Measurements from ENCODE around the gene LSG1. TPM values are rescaled to one million over a fixed set of nuclear protein-coding genes. Genes with fewer than 3 reads are reported as not detected.

Gene LSG1
- total and polyA plus RNA-seq, 2 of the 13 experiments (the other 11 are each of a cell fraction or from before 2014, with no cell fraction given) = 21.4 to 32.1 TPM

DNA sequence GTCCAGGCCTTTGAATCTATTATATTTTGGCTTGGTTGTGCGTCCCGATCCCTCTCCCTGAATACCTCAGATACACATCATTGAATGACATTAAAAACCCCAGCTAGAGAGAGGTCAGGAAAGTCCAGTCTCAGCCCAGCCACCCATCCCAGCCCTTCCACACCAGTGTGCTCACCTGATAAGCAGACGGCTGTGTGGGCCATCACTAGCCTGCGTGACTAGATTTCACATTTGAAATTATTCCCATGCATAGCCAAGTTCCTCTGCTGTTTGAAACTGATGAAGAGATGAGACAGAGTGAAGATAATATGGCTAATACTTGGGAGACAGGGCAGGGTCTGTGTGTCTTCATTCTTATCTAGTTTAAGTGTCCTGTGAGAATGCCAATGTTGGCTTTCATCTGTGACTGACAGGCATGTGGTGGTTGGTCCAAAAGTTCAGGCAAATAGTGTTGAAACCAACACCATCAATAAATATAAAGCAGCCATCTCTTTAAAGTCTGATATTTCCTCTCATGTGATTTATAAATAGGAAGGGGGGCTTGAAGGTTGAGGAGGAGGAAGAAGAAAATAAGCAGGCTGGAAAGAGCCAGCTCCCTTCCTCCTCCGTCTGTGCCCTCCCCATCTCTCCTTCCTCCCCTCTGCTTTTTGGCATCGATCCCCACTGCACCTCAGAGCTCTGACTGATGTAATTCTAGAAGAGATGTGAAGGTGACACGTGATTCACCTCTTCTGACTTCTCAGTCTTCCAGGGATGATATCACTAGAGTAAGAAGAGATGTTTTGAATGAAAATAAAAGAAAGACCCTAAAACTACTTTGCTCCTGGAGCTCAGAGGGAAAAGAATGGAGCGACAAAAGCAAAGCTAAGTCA, 18.7 kb upstream of the LSG1 start (continued):
- TF ChIP-seq ZNF441 (CRISPR knock-in tag; IDR thresholded peaks at IDR 0.05; ENCODE audit: borderline replicate concordance) (no peak), RFX1 (IDR thresholded peaks at IDR 0.05) (no peak), ATF4 (CRISPR knock-in tag; IDR thresholded peaks at IDR 0.05) (peak in 1 of 2 experiments; percentile 74; a peak in 2 of 4 replicates), FOXK1 (CRISPR knock-in tag; IDR thresholded peaks at IDR 0.05; ENCODE audit: borderline replicate concordance, low read depth) (no peak), MTF1 (CRISPR knock-in tag; IDR thresholded peaks at IDR 0.05) (no peak), NAIF1 (CRISPR knock-in tag; IDR thresholded peaks at IDR 0.05; ENCODE audit: borderline replicate concordance) (no peak), EP300 (IDR thresholded peaks at IDR 0.05; ENCODE audit: low read depth in 2 of 2, low read length in 2 of 2) (peak in 1 of 2 experiments; percentile 8; a peak in 1 of 4 replicates), EP300 (CRISPR knock-in tag; IDR thresholded peaks at IDR 0.05; ENCODE audit: borderline replicate concordance) (no peak), ZNF746 (CRISPR knock-in tag; IDR thresholded peaks at IDR 0.05) (no peak), ETS1 (CRISPR knock-in tag; IDR thresholded peaks at IDR 0.05) (no peak), ZNF549 (CRISPR knock-in tag; IDR thresholded peaks at IDR 0.05) (no peak), ZNF354B (CRISPR knock-in tag; IDR thresholded peaks at IDR 0.05) (no peak), ARID5B (CRISPR knock-in tag; IDR thresholded peaks at IDR 0.05) (0 out of 2 replicates have a peak, but pooled peaks have one; percentile 14), SMAD9 (CRISPR knock-in tag; IDR thresholded peaks at IDR 0.05) (no peak), ZNF609 (CRISPR knock-in tag; IDR thresholded peaks at IDR 0.05; ENCODE audit: borderline replicate concordance) (no peak), ZNF33A (CRISPR knock-in tag; IDR thresholded peaks at IDR 0.05; ENCODE audit: borderline replicate concordance) (no peak)
- TF ChIP-seq, protein P1, sequence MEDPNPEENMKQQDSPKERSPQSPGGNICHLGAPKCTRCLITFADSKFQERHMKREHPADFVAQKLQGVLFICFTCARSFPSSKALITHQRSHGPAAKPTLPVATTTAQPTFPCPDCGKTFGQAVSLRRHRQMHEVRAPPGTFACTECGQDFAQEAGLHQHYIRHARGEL (CRISPR knock-in tag; IDR thresholded peaks at IDR 0.05) = no peak

Data from HepG2 (cell line).